ENCODE results near the gene PRKN.

DNA sequence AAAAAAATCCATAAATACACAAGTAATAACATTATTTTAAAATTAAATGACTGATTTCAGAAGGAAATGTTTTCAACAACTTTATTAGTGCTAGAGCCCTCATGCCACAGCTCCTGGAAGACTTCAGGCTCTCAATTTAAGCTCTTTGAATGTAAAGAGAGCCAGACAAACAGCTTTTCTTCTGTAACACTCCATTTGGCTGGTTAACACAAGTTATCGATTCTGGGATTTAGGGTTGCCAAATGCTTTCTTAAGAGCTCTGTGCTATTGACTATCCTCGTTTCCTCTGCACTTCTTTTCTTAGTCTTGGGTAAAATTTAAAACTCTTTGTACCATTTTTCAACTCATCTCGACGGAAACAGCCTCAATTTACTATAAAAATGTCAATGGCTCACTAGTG is 402.5 kb downstream of the PRKN start:
- TF ChIP-seq, protein P1, sequence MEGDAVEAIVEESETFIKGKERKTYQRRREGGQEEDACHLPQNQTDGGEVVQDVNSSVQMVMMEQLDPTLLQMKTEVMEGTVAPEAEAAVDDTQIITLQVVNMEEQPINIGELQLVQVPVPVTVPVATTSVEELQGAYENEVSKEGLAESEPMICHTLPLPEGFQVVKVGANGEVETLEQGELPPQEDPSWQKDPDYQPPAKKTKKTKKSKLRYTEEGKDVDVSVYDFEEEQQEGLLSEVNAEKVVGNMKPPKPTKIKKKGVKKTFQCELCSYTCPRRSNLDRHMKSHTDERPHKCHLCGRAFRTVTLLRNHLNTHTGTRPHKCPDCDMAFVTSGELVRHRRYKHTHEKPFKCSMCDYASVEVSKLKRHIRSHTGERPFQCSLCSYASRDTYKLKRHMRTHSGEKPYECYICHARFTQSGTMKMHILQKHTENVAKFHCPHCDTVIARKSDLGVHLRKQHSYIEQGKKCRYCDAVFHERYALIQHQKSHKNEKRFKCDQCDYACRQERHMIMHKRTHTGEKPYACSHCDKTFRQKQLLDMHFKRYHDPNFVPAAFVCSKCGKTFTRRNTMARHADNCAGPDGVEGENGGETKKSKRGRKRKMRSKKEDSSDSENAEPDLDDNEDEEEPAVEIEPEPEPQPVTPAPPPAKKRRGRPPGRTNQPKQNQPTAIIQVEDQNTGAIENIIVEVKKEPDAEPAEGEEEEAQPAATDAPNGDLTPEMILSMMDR (tag by site-specific recombination; IDR thresholded peaks at IDR 0.05): no peak
- TF ChIP-seq, protein P2, sequence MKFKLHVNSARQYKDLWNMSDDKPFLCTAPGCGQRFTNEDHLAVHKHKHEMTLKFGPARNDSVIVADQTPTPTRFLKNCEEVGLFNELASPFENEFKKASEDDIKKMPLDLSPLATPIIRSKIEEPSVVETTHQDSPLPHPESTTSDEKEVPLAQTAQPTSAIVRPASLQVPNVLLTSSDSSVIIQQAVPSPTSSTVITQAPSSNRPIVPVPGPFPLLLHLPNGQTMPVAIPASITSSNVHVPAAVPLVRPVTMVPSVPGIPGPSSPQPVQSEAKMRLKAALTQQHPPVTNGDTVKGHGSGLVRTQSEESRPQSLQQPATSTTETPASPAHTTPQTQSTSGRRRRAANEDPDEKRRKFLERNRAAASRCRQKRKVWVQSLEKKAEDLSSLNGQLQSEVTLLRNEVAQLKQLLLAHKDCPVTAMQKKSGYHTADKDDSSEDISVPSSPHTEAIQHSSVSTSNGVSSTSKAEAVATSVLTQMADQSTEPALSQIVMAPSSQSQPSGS (tag by site-specific recombination; IDR thresholded peaks at IDR 0.05; ENCODE audit: low read depth): no peak
- TF ChIP-seq FEZF1 (tag by site-specific recombination; IDR thresholded peaks at IDR 0.05): no peak
